ENCODE results near the gene U2SURP. TPM values are rescaled to one million over a fixed set of nuclear protein-coding genes. Genes with fewer than 3 reads are reported as not detected.

The U2SURP gene
- 64.0 to 109 TPM (median 76.4 TPM) in 5 replicates for total RNA-seq (2022; extraction: Qiagen RNA extraction)

DNA sequence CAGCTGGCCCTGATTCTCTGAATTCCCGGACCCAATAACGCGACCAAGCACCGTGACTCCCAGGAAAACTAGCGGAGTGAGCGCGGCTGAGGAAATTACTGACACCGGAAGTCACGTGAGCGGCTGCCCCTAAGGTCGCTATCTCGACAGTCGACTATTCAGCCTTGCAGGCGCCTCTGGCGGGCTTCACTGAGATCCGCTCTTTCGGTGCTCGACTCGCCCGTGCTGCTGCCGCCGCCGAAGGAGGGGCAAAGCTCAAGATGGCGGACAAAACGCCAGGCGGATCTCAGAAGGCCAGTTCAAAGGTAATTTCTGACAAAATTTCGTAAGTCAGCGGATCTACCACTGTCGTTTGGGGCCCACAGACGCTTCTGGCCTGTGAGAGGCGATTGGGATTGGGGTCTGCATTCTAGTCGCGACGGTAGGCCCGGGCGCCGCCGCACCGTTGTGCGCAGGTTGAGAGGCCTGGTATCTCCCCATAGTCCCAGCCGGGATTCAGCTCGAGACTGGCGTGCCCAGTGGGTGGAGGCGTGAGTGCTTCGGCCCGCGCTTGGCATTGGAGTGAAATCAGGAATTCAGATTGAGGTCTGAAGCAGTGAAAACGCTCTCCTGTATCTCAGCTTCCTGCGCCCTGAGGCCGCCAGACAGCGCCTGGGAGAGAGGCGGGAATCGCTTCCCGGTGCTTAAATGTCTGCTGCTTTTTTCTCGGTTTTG, at the start of gene U2SURP:
TSS of gene U2SURP (plus strand) at position 202 of the 714 bp plus-strand sequence. CDS start at position 261, 59 bp downstream.

DNA sequence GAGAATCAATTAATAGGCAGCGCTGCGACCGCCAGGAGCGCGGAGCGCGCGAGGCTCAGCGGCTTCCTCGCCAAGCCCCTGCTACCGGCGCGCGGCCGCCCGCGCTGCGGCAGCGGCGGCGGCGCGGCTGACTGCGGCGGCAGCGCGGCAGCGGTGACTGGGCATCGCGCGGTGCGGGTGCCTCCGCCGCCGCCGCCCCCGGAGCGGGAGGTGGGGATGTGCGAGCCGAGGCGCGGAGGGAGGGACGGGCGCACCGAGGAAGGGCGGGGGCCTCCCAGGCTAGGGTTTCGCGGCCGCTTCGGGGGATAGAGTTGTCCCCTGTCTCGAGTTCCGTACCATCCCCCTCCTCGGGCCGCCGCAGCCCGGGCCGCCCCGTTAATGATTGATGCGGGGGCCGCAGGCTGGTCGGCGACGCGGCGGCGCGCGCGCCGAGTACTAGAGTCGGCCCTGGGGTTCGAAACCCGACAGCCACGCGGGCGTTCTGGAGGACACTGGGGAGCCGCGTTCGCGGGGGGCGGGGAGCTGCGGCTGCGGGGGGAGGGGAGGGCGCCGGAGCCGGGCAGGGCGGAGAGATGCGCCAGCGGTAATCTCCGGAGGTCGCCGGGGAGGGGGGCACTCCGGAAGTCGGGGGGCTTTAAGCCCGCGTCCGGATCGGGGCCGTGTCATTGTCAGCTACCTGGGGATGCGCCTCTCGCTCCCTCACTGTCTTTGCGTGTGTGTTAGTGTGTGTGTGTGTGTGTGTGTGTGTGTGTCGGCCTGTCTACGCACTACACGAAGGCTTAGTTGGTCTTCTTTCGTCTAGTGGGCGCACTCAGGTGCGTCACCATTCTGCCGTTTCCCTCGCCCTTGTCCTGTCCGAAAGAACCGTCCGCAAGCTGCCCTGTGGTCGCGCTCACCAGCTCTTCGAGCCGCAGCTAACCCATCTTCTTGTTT, 37.6 kb upstream of the U2SURP start, which contains the start of gene PAQR9:
TSS of gene PAQR9 (minus strand) at position 159 of the 933 bp plus-strand sequence. CDS start 338 bp downstream, outside the sequence.

Other genes with a start within 250 kb of the U2SURP start
- 21.6 to 31.6 TPM (median 24.2 TPM) in 5 replicates for gene PCOLCE2, start 112.5 kb upstream of the U2SURP start, total RNA-seq (2022; extraction: Qiagen RNA extraction)
- gene PAQR9, start 37.9 kb upstream of the U2SURP start, total RNA-seq (2022; extraction: Qiagen RNA extraction) = 1.7 to 2.4 TPM (median 1.8 TPM) in 5 replicates
- gene CHST2, start 118.2 kb downstream of the U2SURP start, total RNA-seq (2022; extraction: Qiagen RNA extraction) = 0.97 to 1.6 TPM (median 1.4 TPM) in 5 replicates

Measured in A549 treated with AZD2906 at 1 μM for 4 hours (cell line).